ENCODE measurements around the gene SPG7. TPM values are rescaled to one million over a fixed set of nuclear protein-coding genes. Genes with fewer than 3 reads are reported as not detected.

Gene SPG7
- total and polyA plus RNA-seq, 9 of the 15 experiments (the other 6 are each of a cell fraction or from before 2014, with no cell fraction given) = 5.8 to 89.1 (median 49.4) TPM

GRCh38 chr16:89556750-89557689 lies 48.8 kb downstream of the SPG7 start (continued):
- TF ChIP-seq ATF3 (IDR thresholded peaks at IDR 0.05) (no peak), ATF3 (CRISPR knock-in tag; conservative IDR thresholded peaks at IDR 0.05) (no peak), HOXB6 (CRISPR knock-in tag; IDR thresholded peaks at IDR 0.05; ENCODE audit: borderline replicate concordance) (no peak), MCM7 (IDR thresholded peaks at IDR 0.05) (no peak), TEAD4 (IDR thresholded peaks at IDR 0.05; ENCODE audit: low read length) (peak; percentile 39), TEAD4 (CRISPR knock-in tag; IDR thresholded peaks at IDR 0.05; ENCODE audit: borderline replicate concordance) (no peak), RBM34 (IDR thresholded peaks at IDR 0.05; ENCODE audit: borderline replicate concordance, insufficient read depth, low read length) (no peak), NCOA4 (IDR thresholded peaks at IDR 0.05; ENCODE audit: partially characterized antibody) (no peak), ZNF24 (IDR thresholded peaks at IDR 0.05) (no peak), ZNF354B (CRISPR knock-in tag; IDR thresholded peaks at IDR 0.05) (no peak), RNF2 (IDR thresholded peaks at IDR 0.05) (no peak), ATF7 (IDR thresholded peaks at IDR 0.05) (0 out of 2 replicates have a peak, but pooled peaks have one; percentile 10), NR2F6 (CRISPR knock-in tag; IDR thresholded peaks at IDR 0.05) (no peak), CAMTA2 (CRISPR knock-in tag; conservative IDR thresholded peaks at IDR 0.05) (no peak), KLF16 (IDR thresholded peaks at IDR 0.05) (peak; percentile 43; the same call in 1 of the 2 replicates), CREB5 (CRISPR knock-in tag; IDR thresholded peaks at IDR 0.05) (no peak), FOSL1 (tag; conservative IDR thresholded peaks at IDR 0.05) (no peak), HINFP (tag; conservative IDR thresholded peaks at IDR 0.05; ENCODE audit: low read depth) (no peak), CTCFL (IDR thresholded peaks at IDR 0.05; ENCODE audit: borderline replicate concordance, insufficient read depth, low read depth, low read length, poor library complexity, severe bottlenecking) (no peak), ZNF57 (CRISPR knock-in tag; IDR thresholded peaks at IDR 0.05) (no peak)
- TF ChIP-seq, protein P1, sequence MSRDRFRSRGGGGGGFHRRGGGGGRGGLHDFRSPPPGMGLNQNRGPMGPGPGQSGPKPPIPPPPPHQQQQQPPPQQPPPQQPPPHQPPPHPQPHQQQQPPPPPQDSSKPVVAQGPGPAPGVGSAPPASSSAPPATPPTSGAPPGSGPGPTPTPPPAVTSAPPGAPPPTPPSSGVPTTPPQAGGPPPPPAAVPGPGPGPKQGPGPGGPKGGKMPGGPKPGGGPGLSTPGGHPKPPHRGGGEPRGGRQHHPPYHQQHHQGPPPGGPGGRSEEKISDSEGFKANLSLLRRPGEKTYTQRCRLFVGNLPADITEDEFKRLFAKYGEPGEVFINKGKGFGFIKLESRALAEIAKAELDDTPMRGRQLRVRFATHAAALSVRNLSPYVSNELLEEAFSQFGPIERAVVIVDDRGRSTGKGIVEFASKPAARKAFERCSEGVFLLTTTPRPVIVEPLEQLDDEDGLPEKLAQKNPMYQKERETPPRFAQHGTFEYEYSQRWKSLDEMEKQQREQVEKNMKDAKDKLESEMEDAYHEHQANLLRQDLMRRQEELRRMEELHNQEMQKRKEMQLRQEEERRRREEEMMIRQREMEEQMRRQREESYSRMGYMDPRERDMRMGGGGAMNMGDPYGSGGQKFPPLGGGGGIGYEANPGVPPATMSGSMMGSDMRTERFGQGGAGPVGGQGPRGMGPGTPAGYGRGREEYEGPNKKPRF (IDR thresholded peaks at IDR 0.05; ENCODE audit: low read depth, low read length) = no peak
